Eye (tissue), 1 donor: Measurements from ENCODE around the gene WDR62.

ENCODE experiments used
- DNase-seq: peaks from one replicate; pipeline ENCODE4 v3.0.0-alpha.2; 2015

The WDR62 gene

DNA sequence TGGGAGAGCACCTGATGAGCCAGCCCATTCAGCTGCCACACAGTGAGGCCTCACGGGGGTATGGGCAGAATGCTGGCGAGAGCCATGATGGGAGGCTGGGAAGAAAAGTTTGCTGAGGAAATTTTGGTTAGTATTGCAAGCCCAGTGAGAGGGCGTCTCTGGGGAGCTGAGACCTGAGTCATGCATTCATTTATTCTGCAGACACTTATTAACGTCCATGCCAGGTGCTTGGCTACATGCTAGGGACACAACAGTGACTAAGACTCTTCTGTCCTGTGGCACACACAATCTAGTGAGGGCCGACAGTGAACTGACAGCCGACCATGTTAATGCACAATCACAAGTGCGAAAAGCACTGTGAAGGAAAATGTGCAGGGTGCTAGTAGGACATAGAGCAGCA is 27.2 kb downstream of the WDR62 start:
- DNase-seq = no peak

GRCh38 chr19:36082916-36083315 is 28.2 kb downstream of the WDR62 start:
- DNase-seq = no peak

GRCh38 chr19:36084231-36085009 is 29.7 kb downstream of the WDR62 start:
- DNase-seq = no peak

DNA sequence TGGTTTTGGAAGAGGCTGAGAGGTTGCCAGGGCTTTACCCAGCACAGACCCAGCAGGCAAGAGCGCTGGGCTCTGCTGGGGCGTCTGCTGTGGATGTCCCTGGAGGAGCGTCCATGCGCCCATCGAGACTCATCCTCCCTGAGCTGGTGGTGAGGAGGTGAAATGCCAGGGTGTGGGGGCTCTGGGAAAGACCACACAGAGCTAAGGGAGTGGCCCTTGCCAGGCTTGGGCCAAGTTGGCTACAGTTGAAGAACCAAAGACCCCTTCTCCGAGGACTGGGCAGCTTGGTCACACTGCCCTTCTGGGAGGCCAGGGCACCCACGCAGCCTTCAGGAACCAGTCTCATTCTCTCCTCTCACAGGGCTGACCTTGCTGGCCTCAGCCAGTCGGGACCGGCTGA is 31.6 kb downstream of the WDR62 start:
- DNase-seq = no peak

DNA sequence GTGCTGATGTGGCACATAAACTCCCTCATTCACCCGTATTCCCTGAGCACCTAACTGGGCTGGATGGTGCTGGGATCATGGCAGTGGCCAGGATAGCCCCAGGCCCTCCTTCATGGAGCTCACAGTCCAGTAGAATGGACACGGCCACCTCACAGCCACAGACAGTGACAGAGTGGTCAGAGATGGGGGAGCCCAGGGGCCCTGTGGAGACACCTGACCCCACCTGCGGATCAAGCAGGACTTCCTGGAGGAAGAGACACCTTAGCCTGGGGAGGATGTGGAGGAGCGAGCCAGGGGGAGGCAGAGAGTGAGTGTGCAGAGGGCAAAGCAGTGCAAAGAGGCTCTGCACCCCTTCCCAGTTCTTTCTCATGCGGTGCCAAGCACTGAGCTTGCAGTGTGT is 35.1 kb downstream of the WDR62 start:
- DNase-seq = no peak

GRCh38 chr19:36090910-36091695 is 36.4 kb downstream of the WDR62 start:
- no peak for DNase-seq

DNA sequence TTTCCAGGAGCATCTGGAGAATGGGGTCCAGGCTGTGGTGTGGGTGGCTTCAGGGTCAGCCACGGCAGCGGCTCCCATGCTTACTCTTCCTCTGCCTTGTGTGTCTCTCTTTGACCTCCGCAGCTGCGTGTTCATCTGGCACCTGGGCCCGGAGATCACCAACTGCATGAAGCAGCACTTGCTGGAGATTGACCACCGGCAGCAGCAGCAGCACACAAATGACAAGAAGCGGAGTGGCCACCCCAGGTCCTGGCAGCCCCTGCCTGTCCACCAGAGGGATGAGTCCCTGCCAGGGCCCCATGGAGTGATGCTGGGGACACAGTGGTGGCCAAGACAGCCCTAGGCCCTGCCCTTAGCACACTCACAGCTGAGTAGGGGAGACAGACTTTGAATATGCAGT is 37.9 kb downstream of the WDR62 start:
- DNase-seq = no peak

DNA sequence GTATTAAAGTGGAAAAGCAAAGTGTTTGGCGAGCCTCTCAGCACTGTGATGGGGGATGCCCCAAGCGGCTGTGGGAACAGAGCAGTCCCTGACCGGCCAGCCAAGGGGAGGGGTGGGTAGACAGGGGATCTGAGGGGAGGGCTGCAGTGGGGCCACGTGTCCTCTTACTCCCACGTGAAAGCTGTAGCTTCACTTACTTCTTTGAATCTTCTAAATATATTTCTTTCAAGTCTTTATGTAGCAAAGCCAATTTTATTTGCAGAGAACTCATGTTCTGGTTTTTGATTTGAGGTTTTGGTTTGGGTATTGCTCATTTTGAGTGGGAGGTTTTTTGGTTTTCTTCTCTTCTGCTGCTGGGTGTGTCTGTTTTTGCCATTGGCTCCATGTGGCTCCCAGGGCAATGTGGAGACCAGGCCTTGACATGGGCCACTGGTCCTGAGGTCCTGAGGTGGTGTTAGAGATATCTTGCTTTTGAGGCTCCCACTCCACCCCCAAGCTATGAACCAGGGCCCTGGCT is 38.5 kb downstream of the WDR62 start:
- no peak for DNase-seq

GRCh38 chr19:36093687-36094086 is 39.0 kb downstream of the WDR62 start:
- no peak for DNase-seq

DNA sequence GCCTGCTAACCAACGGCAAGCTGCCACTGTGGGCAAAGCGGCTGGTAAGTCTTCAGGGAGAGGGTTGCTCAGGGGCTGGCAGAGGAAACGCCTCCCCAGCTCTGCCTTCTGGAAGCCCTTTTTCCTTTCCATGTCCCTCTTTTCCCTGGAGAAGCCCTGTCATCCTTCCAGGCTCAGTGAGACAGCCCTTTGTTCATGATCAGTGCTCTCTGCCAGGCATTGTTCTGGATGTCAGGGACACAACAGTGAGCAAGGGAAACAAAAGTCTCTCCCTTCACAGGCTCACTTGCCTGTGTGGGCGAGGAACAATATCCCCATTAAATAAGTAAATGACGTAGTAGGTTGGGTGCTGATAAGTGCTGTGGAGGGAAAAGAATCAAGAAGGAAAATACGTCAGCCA is 42.3 kb downstream of the WDR62 start:
- no peak for DNase-seq

GRCh38 chr19:36099166-36099785 is 44.6 kb downstream of the WDR62 start:
- no peak for DNase-seq

GRCh38 chr19:36100476-36100875 is 45.8 kb downstream of the WDR62 start:
- DNase-seq = no peak

DNA sequence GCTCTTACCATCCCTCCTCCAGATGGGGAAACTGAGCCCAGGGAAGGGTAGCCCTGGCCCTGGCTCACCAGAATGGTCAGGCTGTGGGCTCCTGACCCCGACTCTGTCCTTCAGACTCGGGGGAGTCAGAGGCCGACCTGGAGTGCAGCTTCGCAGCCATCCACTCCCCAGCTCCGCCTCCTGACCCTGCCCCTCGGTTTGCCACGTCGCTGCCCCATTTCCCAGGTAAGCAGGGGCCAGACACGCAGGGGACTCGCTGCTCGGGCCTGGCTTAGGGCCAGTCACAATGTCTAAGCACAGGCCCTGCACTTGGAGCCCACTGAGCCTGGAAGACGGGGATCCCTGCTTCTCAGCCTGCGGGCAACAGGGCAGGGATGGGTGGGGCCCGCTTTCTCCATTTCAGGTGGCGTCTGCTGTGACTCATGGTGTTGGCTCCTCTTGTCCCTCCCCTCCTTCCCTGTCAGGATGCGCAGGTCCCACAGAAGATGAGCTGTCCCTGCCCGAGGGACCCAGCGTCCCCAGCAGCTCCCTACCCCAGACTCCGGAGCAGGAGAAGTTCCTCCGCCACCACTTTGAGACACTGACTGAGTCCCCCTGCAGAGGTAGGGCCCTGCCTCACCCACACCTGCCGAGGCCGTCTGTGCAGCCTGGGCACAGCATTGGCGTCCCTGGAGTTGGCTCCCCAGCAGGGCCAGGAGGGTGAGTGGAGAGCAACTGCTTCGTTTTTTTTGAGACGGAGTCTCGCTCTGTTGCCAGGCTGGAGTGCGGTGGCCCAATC is 47.0 kb downstream of the WDR62 start:
- DNase-seq = no peak

GRCh38 chr19:36103040-36103626 is 48.4 kb downstream of the WDR62 start:
- DNase-seq = no peak

DNA sequence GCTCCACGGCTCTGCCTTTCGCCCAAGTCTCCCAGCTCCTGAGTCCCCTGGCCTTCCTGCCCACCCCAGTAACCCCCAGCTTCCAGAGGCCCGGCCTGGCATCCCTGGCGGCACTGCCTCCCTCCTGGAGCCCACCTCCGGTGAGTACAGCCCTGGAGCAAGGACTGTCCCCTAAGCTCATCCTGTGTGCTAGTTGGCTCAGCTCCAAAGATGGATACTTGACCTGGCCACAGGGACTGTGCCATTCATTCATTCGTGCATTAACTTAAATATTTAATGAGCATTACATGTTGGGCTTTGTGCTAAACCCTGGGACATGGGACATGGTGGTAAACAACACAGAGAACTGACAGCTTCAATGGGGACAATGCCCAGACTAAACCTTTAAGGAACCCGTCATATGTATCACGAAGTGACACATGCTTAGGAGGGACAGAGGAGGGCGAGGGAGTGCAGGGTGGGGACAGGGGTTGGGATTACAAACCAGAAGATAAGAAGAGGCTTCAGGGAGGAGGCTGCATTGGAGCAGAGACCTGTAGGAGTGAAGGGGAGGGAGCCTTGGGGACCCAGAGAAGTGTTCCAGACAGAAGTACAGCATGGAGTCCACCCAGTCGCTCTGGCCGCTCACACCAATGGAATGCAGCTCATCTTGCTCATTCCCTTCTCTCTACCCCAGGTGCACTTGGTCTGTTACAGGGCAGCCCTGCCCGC is 49.3 kb downstream of the WDR62 start:
- DNase-seq = no peak

GRCh38 chr19:36106441-36106840 is 51.7 kb downstream of the WDR62 start:
- no peak for DNase-seq

- DNase-seq = no peak
Observed at GRCh38 chr19:36106991-36107390, 52.3 kb downstream of the WDR62 start.

DNA sequence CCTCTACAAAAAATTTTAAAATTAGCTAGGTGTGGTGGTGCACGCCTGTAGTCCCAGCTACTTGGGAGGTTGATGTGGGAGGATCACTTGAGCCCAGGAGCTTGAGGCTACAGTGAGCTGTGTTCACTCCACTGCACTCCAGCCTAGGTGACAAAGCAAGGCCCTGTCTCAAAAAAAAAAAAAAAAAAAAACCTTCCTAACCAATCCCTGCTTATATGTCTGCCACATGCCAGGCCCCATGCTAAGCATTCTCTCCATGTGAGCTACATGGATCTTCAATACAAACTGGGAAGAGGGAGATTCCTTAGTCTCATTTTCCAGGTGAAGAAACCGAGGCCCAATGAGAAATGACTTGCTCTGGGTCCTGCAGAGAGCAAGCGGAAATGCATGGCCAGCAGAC is 54.0 kb downstream of the WDR62 start:
- DNase-seq = no peak

DNA sequence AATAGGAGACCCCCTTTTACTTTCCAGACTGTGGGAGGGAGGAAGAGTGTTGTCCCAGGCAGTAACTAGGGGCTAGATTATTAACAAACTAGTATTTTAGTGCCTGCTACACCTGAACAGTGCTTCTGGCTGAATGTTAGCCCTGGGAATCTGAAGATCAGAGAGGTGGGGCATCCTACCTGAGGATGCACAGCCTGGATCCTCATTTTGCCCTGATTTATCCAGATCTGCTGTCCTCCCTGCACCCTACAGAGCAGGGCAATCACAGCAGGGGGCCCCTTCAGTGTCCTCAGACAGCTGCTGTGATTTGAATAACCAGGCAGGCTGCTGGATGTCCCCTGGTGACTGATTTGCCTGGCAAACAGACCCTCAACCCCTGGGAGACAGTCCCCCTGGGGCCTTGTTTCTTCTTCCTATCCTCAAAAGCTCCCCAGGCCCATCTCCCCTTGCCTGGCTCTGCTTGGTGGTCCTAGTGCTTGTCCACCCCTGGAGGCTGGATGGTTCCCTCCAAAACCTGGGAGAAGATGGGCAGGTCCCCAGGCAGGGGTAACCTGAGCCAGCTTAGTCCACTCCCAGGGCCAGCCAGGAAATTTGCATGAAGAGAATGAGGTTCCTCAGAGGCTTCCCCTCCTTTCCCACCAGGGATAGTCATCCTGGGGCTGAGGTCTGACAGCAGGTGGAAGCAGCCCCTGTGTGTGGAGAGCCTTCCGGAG is 55.9 kb downstream of the WDR62 start, which contains the start of gene OVOL3:
OVOL3 (plus strand) TSS at position 657 of the 713 bp plus-strand sequence. CDS start 60 bp downstream, outside the sequence.
- DNase-seq = no peak

DNA sequence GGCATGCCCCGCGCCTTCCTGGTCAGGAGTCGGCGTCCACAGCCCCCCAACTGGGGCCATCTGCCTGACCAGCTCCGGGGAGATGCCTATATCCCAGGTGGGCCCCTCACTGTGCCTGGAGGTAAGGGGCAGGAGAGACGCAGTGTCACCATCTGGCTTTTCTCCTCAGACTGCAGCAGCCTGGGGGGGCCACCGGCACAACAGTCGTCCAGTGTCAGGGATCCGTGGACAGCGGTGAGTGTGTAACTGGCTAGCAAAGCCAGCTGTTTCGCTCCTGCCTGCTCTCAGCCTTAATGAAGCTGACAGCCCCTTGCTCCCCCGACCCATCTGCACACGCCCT is 56.5 kb downstream of the WDR62 start:
- DNase-seq = no peak

DNA sequence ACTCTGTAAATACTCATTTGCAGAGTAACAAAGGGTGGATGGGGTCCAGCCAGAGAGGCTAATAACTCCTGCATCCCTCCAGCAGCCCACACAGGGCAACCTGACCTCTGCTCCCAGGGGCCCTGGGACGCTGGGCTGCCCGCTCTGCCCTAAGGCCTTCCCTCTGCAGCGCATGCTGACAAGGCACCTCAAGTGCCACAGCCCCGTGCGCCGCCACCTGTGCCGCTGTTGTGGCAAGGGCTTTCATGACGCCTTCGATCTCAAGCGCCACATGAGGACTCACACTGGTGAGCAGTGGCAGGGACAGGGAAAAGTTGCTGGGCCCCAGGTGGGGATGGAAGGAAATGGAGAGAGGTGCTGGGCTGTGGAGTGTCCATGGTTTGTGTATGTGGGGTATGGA is 58.0 kb downstream of the WDR62 start:
- DNase-seq = no peak
